Measurements from ENCODE around the gene TEDC1.
"Not testable (repeated sequence)": the region's sequence is repeated elsewhere in the genome, so short reads cannot be mapped to it uniquely, and the experiment has no call there.

DNA sequence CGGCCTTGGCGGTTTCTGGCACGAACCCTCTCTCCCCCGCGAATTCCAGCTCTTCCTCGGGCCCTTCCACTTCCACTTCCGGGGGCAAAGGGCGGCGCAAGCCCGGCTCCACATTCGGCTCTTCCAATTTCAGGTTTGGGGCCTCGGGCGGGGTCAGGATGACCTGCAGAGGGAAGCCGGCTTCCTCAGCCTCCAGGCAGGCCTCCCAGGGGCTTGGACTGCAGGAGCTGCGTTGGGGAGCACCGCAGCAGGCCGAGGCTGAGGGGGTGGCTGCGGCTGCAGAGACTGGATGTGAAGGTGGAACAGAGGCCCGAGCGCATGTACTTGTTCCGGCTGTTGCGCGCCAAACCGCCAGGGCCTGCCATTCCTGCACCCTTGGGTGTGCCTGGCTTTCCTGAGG, 56.0 kb downstream of the TEDC1 start:
- TF ChIP-seq, protein P1, sequence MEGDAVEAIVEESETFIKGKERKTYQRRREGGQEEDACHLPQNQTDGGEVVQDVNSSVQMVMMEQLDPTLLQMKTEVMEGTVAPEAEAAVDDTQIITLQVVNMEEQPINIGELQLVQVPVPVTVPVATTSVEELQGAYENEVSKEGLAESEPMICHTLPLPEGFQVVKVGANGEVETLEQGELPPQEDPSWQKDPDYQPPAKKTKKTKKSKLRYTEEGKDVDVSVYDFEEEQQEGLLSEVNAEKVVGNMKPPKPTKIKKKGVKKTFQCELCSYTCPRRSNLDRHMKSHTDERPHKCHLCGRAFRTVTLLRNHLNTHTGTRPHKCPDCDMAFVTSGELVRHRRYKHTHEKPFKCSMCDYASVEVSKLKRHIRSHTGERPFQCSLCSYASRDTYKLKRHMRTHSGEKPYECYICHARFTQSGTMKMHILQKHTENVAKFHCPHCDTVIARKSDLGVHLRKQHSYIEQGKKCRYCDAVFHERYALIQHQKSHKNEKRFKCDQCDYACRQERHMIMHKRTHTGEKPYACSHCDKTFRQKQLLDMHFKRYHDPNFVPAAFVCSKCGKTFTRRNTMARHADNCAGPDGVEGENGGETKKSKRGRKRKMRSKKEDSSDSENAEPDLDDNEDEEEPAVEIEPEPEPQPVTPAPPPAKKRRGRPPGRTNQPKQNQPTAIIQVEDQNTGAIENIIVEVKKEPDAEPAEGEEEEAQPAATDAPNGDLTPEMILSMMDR (IDR thresholded peaks at IDR 0.05) = not testable (repeated sequence)
- TF ChIP-seq POLR2A, POLR2AphosphoS5 (IDR thresholded peaks at IDR 0.05): not testable (repeated sequence)

Data from breast epithelium (tissue), 3 donors.